Muscle of arm (tissue), 12 donors: ENCODE results near the gene SWAP70. TPM values are rescaled to one million over a fixed set of nuclear protein-coding genes. Genes with fewer than 3 reads are reported as not detected.

ENCODE experiments used
- polyA plus RNA-seq, 12 donors: library from polyadenylated mRNA; unstranded; fragments of 120-200 nt; gene quantifications; one replicate each; pipeline ENCODE4 v1.2.1, GENCODE V29; 2013; ENCODE audit not compliant: insufficient read length in 12 of 12

The SWAP70 gene
- polyA plus RNA-seq, 12 donors = 11.9 to 24.4 (median 14.9) TPM; not detected in 1

Other genes with a start within 250 kb of the SWAP70 start
- gene ZNF143, start 203.1 kb upstream of the SWAP70 start, polyA plus RNA-seq = 10 to 100 TPM in 10 of 12 donors, 1 to 10 TPM in 1, not detected in 1; 8.2 to 20.9 (median 17.7) TPM
- 10 to 100 TPM in 11 of 12 donors, not detected in 1; 27.3 to 64.9 (median 43.4) TPM for gene WEE1, start 90.4 kb upstream of the SWAP70 start, polyA plus RNA-seq